GM18951 (cell line): ENCODE results near the gene TANC1.

ENCODE experiments used
- POLR2A ChIP-seq: IDR thresholded peaks from 4 replicates; pipeline ENCODE4 v1.6.1; 2011; ENCODE audit warnings: mild to moderate bottlenecking; ENCODE audit not compliant: insufficient read length, insufficient read depth; ENCODE audit errors: extremely low read depth
- in situ Hi-C: fragments of 300-500 bp; cut with MboI; formaldehyde crosslinking; loops from one replicate; pipeline ENCODE4 v1.12.0; 2022; ENCODE audit warnings: low sequenced_read_pairs, mixed read lengths, inconsistent platforms; ENCODE audit not compliant: unreplicated experiment

TANC1 gene

DNA sequence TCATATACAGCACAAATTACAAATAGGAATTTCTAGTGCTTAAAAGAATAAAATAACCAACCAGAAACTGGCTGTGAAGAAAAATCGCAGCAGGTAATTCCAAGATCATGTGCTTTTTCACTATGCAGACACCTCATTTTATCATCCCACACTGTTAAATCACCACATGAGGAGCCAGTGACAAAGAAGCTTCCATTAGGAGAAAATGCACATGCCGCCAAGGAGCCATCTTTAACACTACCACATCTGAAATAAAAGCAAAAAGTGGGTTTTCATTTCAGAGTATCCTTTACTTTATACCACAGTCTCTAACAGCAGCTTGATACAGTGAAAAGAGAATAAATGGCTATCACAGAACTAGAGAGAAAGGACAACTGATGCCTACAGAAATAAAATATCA is 311.3 kb downstream of the TANC1 start:
- no peak for TF ChIP-seq POLR2A
- in situ Hi-C loops = no loop called here

DNA sequence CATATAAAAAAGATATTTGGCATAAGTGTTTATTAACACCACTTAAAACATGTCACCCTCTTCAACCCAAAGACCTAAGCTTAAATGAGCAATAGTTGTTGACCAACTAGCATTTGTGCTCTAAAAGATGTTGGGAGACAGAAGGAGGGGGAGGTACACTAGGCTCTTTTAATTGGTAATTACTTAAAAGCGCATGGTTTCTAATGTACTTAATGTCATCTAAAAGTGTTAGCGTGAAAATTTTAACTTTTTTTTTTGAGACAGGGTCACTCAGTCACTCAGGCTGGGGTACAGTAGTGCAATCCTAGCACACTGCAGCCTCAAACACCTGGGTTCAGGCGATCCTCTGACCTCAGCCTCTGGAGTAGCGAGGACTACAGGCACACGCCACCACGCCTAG is 312.6 kb downstream of the TANC1 start:
- TF ChIP-seq POLR2A = no peak
- in situ Hi-C loops = no loop called here
